Myocyte (in vitro differentiated cells): Measurements from ENCODE around the gene THBS1. TPM values are rescaled to one million over a fixed set of nuclear protein-coding genes. Genes with fewer than 3 reads are reported as not detected.

Source experiments
- DNase-seq: peaks from one replicate; pipeline ENCODE4 v3.0.0-alpha.2; 2012; ENCODE audit warnings: low read depth
- total RNA-seq: library from RNA; depleted of rRNA; stranded (reverse); fragments of >200 nt; gene quantifications from 2 replicates; pipeline ENCODE4 v1.2.3, GENCODE V29; 2014

THBS1 gene
- total RNA-seq, 1 donor from 2014 or later: 1,149 TPM

DNA sequence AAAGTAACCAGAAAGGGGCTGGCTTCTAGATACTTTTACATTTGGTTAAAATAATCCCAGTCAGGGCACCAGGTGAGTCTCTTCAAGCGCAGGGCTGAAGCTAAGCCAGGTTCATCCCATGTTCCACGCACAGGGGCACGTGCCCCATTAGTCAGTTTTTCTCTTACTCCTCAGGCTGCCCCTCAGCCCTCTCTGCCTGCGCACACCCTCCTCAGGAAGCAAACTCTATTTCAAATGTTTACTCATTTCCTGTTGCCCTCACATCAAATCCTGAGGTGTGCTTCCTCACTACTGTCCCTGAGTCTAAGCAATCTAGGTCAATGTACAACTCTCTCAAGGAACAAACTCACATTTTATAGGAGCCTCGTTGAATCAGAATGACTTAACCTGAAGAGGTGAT is 48.5 kb downstream of the THBS1 start:
- DNase-seq: no peak

DNA sequence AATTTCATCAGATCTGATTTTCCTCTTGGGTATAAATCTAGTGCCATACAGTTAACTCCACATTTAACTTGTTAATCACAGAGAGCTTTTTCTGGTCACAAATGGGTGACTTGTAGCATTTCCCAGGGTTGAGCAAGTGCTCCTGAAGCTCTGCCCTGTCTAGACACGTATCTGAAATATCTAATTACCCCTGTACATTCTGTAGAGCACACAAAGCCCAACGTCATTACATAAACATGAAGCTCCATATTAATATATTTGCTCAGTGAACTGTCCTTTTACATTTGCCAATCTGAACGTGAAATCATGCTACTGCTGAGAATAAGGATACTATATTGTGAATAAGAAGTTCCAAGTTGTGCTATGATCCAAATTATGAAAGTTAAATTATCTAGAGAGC is 49.0 kb downstream of the THBS1 start:
- DNase-seq: no peak

DNA sequence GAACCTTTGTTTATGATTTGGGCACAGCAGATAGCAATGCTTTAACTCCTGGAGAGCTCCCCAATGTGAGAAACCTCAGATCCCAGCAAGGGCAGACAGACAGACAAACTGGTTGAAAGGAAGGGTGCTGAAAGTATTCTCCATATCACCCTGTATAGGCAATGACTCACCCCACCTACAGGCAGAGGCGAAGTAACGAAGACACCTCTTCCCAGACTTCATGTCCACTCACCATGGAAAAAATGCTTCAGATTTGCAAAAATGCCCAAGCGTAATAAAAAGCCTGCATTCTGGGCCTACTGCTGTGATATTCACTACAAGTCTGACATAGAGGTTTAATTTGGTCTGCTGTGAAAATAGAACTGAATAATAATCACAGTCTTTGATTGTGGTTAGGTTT is 50.5 kb downstream of the THBS1 start:
- DNase-seq: no peak

DNA sequence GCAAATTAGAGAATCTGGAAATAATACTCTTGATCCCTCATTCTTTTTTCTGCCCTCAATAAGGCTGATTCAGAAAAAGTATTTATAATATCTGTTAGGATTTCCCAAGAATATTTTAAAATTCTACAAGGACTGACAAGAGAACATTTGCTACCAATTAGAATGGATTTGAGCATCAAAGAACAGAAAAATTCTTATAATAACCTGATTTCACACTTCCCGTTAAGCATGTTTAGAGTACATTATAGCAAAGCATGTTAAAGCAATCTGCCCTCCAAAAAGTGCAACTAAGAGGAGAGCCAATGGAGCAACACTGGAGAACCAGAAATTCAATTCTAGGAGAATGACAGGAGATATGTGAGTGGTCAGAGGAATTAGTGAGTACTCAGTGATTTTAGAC is 57.2 kb downstream of the THBS1 start:
- DNase-seq: no peak

DNA sequence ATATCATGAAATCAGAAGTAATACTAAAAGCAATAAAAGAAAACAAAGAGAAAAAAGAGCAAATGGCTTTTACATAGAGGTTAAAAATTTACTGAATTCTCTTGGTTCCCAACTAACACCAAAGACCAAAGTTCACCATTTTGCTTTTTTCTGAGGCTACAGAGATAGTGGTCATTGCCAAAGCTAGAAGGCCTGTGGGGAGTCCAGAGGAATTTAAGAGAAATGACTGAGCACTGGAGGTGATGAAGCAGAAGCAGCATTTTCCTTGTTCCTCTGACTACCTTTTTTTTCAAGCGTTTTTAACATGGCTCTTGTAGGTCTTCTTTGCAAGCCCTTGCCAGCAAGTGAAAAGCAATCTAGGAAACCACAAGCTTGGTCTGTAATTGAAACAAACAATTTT is 58.2 kb downstream of the THBS1 start:
- DNase-seq: no peak

DNA sequence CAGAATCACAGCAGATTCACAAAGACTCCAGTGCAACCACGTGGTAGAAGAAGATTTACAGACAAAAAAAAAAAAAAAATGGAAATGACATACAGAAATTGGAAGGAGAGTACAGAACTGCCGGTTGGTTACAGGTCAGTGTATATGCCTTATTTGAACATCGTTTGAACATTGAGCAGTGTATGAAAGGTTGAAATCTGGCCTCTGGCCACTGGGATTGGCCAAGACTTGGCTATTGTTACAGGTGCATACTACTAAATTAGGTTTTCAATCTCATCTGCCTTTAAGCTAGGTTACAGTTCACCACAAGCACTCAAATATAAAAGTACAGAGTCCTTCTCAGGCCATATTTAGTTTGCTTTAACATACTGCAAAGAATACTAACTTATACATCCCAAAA is 59.8 kb downstream of the THBS1 start:
- no peak for DNase-seq

DNA sequence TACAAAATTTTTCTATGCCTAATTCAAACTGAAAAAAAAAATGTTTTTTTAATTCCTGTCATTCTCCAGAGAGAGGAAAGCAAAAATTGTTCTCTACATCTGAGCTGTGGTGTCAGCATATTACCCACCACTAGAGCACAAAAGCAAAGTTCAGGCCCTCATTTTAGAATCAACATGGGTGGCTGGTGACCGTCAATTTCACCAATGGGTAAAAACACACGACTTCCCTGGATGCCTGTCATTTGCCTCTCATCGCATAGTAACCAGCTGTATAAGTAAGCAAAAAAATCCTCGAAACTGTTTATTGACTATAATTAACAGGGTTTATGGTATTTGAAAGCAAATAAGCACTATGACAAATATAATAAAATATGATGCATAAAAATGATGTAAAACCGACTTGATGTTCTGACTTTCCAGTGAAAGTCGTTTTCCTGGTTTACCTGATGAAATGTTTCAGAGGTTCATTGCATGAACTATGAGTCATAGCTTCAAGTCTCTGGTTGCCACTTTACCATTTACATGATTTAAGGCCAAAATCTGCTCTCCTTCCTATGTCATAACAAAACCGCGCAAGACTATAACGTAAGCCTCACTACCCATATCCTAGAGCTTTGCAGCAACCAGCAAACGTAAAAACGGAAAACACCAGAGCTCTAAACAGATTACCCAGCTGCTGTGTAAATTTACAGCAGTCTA is 60.5 kb downstream of the THBS1 start:
- DNase-seq: no peak

DNA sequence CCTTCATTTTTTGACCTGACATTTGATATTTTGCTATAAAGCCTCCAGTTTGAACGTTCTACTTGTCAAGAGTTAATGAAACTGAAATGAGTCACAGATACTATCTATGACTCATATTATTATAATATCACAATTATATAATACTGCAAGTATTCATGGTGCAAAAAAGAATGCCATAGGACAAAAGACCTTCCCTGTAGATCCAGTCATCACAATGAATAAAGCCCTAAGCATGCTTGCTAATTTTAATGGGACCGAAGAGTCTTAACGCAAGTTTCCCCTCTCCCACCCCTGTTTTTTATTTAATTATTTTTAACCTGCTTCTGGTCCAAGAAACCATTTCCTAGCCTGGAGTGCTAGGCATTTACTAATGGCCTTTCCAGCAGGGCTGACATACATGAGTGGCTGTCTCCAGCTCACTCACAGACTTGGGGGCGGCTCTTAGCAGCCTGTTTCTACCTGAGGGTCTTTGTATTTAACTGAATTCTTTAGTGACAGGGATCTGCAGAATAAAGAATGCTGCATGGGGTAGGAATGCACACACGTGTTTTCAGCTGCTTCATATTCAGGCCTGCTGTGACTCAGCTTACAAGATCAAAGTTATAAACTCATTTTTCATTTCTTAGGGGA is 61.2 kb downstream of the THBS1 start:
- DNase-seq: no peak

DNA sequence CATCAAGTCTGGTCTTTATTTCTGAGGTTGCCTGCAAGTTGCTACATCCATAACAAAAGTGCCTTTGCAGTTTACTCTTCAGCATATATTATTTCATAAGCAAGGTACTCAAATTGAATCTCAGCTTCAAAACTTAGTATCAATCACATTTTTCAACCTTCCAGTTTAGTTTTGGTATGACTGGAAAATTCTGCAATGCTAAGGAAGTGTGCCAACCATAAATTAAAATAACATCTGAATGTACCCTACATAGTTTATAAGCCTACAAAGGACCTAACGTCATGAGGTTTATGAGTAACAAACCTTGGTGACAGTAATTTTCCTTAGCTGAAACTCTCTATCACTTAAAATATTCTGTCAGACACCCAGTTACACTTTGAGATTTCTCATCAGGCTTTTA is 62.8 kb downstream of the THBS1 start:
- no peak for DNase-seq

DNA sequence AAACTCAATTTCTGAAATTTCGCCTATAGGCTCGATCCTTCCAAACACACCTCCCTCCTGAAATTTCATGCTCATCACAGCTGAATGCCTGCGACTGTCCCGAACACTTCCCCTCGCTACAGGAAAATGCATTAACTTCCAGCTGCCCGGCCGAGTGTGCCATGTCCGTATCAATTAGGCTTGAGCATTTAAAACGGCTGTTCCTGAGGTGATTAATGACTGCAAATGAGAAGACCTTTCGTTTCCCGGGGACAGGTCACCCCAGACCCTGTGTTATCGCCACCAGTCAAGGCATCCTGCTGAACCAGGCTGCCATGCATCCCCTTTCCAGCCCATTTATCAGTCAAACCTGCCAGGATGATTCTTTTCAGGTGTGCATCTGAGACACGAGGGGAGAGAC is 63.3 kb downstream of the THBS1 start:
- no peak for DNase-seq

DNA sequence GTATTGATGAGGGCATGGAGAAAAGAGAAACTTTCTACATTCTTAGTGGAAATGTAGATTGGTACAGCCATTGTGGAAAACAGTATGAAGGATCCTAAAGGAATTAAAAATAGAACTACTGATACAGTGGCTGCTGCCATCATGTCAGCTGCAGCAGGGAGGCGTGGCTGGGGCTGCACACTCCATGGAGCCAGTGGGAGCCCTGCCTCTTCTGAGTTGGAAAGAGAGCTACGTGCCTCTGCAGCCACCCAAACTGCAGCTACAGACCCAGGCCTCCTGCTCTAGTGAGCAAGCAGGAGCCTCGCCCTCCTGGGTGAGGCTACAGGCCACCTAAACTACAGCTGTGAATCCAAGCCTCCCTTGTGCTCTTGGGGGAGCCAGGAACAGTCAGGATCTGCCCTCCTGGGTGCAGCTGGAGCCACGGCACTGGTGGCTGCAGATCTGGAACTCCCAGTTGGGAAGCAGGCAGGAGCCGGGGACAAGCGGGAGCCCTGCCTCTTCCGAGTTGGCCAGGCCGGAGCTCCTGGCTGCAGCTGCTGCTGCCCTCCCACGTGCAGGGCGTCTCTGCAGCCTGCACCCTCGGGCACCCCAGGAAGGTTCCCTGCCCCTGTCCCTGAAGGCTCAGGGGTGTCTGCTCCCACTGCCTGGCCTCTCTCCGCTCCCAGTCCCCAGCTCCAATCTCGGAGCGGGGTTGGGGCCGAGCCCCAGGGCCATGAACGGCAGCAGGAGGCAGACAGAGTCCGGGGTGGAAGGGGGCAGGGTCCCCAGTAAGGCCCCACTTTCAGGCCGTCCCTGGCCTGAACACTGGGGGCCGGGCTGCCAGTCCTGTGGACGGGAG is 64.5 kb downstream of the THBS1 start:
- DNase-seq: peak; percentile 54

DNA sequence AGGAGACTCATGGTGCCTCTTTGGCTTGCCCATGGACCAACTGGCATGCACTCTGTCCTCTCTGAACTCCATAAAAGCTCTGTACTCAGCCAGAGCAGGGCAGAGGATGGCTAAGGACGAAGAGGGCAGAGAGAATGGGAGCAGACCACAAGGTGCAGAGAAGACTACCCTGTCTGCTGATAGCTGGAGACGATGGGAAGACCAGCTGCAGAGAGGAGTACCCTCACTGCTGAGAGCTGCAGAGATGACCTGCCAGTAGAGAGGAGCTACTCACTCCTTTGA is 65.0 kb downstream of the THBS1 start:
- DNase-seq: no peak

DNA sequence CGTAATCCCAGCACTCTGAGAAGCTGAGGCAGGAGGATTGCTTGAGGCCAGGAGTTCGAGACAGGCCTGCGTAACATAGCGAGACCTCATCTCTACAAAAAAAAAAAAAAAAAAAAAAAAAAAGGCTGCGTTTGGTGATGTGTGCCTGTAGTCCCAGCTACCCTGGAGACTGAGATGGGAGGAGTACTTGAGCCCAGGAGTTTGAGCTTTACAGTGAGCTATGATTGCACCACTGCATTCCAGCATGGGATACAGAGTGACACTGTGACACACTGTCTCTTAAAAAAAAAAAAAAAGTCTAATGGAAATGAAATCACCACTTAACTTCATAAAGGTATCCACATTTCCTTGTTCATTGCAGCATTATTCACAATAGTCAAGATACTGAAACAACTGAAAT is 65.5 kb downstream of the THBS1 start:
- DNase-seq: no peak

Other genes with a start within 250 kb of the THBS1 start
- 0.37 and 2.3 TPM in 2 replicates for gene FSIP1, start 201.8 kb downstream of the THBS1 start, total RNA-seq